DMS79 (cell line): ENCODE results near the gene TM7SF3.
"Not testable (repeated sequence)": the region's sequence is repeated elsewhere in the genome, so short reads cannot be mapped to it uniquely, and the experiment has no call there.

Experiments used
- DNase-seq: peaks from one replicate; lab custom pipeline; 2025; lab: John Stamatoyannopoulos, UW

The TM7SF3 gene

GRCh38 chr12:27014085-27014858, at the start of gene TM7SF3:
Gene TM7SF3, minus strand, starts transcription at chr12:27014384. Its CDS starts 216 bp downstream, at chr12:27014168.
- peak; percentile 62 for DNase-seq

- no peak for DNase-seq
These were observed 49.2 kb upstream of the TM7SF3 start for GRCh38 chr12:27063250-27063851.

GRCh38 chr12:27061317-27061716, 47.1 kb upstream of the TM7SF3 start:
- DNase-seq, result no peak

GRCh38 chr12:27060740-27061139, 46.6 kb upstream of the TM7SF3 start:
- DNase-seq, result no peak

GRCh38 chr12:27057543-27057942, 43.4 kb upstream of the TM7SF3 start:
- peak; percentile 10 for DNase-seq

- DNase-seq, result no peak
These were observed 41.8 kb upstream of the TM7SF3 start for GRCh38 chr12:27055966-27056365.

GRCh38 chr12:27052742-27053141, 38.6 kb upstream of the TM7SF3 start:
- no peak for DNase-seq

- no peak for DNase-seq
These were observed 38.0 kb upstream of the TM7SF3 start for GRCh38 chr12:27052176-27052575.

GRCh38 chr12:27048822-27049752, 34.9 kb upstream of the TM7SF3 start:
- no peak for DNase-seq

GRCh38 chr12:27042018-27042417, 27.8 kb upstream of the TM7SF3 start:
- not testable (repeated sequence) for DNase-seq

GRCh38 chr12:27040637-27041036, 26.5 kb upstream of the TM7SF3 start:
- not testable (repeated sequence) for DNase-seq

- DNase-seq, result no peak
These were observed 20.6 kb upstream of the TM7SF3 start for GRCh38 chr12:27034607-27035293.

- no peak for DNase-seq
These were observed 18.5 kb upstream of the TM7SF3 start for GRCh38 chr12:27032679-27033078.

GRCh38 chr12:27031531-27031930, 17.3 kb upstream of the TM7SF3 start:
- no peak for DNase-seq

GRCh38 chr12:27026257-27026656, 12.1 kb upstream of the TM7SF3 start:
- no peak for DNase-seq

- DNase-seq, result no peak
These were observed 10.9 kb upstream of the TM7SF3 start for GRCh38 chr12:27025116-27025515.

- DNase-seq, result no peak
These were observed 10.1 kb upstream of the TM7SF3 start for GRCh38 chr12:27024291-27024690.

- DNase-seq, result no peak
These were observed 6.6 kb upstream of the TM7SF3 start for GRCh38 chr12:27020761-27021160.

- no peak for DNase-seq
These were observed 3.9 kb upstream of the TM7SF3 start for GRCh38 chr12:27018037-27018436.

- DNase-seq, result not testable (repeated sequence)
These were observed 3.1 kb upstream of the TM7SF3 start for GRCh38 chr12:27017163-27017823.

GRCh38 chr12:27015730-27016076, 1.5 kb upstream of the TM7SF3 start:
- DNase-seq, result peak; percentile 4
